Left ventricle myocardium inferior (tissue), 1 donor: ENCODE measurements around the gene MACO1. TPM values are rescaled to one million over a fixed set of nuclear protein-coding genes. Genes with fewer than 3 reads are reported as not detected.

Source experiments
- DNase-seq: peaks from one replicate; pipeline ENCODE4 v3.0.0-alpha.2; 2020
- H3K27ac ChIP-seq: fragments of 200-600 bp; replicated peaks from 2 replicates; pipeline ENCODE4 v1.8.0; 2021
- H3K27me3 ChIP-seq: fragments of 200-600 bp; 2 replicates; pipeline ENCODE4 v1.8.0; 2021; ENCODE audit warnings: low read depth
- H3K36me3 ChIP-seq: fragments of 200-600 bp; 2 replicates; pipeline ENCODE4 v1.8.0; 2021
- H3K4me1 ChIP-seq: fragments of 200-600 bp; 2 replicates; pipeline ENCODE4 v1.8.0; 2021
- H3K4me3 ChIP-seq: fragments of 200-600 bp; 2 replicates; pipeline ENCODE4 v1.8.0; 2021; ENCODE audit warnings: mild to moderate bottlenecking, moderate library complexity
- H3K9me3 ChIP-seq: fragments of 200-600 bp; replicated peaks from 2 replicates; pipeline ENCODE4 v1.8.0; 2021
- intact Hi-C: fragments of 100-400 bp; cut with micrococcal nuclease; formaldehyde crosslinking; loops from one replicate; pipeline ENCODE4 v1.11.0; 2022
- total RNA-seq: library from RNA; stranded (reverse); fragmentation: NEBNext Ultra II Directional; extraction: Animal tissue kit (Norgen Biotek cat#: 25700); gene quantifications from one replicate; pipeline ENCODE4 v1.2.1, GENCODE V29; 2021
- TF ChIP-seq, protein P1 (sequence below): fragments of 200-600 bp; IDR thresholded peaks from 2 replicates; pipeline ENCODE4 v1.8.0; 2021; ENCODE audit warnings: antibody characterized with exemption, mild to moderate bottlenecking, borderline replicate concordance
- donor health status: DM: no; HTN: yes; CAD: no; lungs with severe emphysema.

Gene MACO1
- total RNA-seq, 1 donor from 2014 or later, result 12.9 TPM

DNA sequence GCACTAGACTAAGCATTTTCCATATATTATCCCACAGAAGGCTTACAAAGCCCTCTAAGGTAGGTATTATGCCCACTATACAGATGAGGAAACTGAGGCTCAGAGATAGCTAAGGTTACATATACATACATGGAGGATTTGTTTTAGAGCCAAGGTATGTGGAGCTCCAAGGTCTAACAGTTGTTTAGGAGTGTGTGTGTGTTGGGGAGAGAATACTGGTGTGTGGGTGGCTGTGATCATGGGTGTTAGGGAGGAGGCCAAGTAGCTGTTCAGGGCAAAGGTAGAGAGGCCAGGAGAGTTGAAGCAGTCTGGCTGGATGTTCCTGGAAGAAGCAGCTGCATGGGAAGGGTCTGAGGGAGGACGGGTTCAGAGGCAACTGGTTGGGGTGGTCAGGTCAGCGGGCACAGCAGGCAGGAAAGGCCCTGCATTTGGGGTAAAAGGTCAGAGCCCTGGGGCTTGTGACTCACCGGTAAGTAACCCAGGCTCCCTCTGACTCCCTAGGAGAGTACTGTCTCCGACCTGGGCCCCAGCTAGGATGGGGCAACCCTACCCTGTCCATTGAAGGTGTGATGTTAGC, 107.6 kb downstream of the MACO1 start:
- intact Hi-C loops, result no loop called here
- Histone ChIP-seq H3K27me3 (no peaks in the 10 kb centered on the region), H3K4me1 (peaks cover 3% of the 10 kb centered on the region), H3K4me3 (no peak overlapping the region), H3K27ac (no peak overlapping the region), H3K9me3 (no peaks in the 10 kb centered on the region), H3K36me3 (no peaks in the 10 kb centered on the region)
- DNase-seq, result no peak
- TF ChIP-seq, protein P1, sequence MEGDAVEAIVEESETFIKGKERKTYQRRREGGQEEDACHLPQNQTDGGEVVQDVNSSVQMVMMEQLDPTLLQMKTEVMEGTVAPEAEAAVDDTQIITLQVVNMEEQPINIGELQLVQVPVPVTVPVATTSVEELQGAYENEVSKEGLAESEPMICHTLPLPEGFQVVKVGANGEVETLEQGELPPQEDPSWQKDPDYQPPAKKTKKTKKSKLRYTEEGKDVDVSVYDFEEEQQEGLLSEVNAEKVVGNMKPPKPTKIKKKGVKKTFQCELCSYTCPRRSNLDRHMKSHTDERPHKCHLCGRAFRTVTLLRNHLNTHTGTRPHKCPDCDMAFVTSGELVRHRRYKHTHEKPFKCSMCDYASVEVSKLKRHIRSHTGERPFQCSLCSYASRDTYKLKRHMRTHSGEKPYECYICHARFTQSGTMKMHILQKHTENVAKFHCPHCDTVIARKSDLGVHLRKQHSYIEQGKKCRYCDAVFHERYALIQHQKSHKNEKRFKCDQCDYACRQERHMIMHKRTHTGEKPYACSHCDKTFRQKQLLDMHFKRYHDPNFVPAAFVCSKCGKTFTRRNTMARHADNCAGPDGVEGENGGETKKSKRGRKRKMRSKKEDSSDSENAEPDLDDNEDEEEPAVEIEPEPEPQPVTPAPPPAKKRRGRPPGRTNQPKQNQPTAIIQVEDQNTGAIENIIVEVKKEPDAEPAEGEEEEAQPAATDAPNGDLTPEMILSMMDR, result no peak

DNA sequence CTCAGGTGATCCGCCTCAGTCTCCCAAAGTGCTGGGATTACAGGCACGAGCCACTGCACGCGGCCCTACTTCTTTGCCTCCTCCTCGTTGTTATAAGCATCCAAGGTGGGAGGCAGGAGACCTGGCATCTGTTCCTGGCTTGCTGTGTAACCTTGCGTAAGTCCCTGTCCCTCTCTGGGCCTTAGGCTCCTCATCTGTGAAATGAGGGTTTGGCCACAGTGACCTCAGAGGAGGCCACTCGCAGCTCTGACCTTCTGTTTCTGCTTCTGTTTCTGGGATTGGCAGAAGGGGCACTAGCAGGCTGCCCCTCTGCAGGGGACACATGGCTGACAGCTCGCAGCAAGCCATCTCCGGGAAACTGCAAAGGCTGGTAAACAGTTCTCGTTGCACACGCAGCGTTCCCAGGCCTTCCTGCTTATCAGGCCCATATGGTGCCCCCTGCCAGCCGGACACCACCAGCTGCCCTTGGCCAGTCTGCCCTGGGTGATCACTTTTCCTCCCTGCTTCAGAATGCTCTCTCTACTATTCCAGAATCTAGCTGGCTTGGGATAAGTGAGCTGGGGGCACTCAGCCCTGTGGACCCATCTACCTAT, 110.1 kb downstream of the MACO1 start:
- H3K36me3 ChIP-seq, result no peaks in the 10 kb centered on the region
- TF ChIP-seq, protein P1, result no peak
- H3K27me3 ChIP-seq, result no peaks in the 10 kb centered on the region
- no peak overlapping the region for H3K4me3 ChIP-seq
- no peak overlapping the region for H3K27ac ChIP-seq
- peaks cover 26% of the 10 kb centered on the region for H3K4me1 ChIP-seq
- no peaks in the 10 kb centered on the region for H3K9me3 ChIP-seq
- no peak for DNase-seq
- intact Hi-C loops, result no loop called here

DNA sequence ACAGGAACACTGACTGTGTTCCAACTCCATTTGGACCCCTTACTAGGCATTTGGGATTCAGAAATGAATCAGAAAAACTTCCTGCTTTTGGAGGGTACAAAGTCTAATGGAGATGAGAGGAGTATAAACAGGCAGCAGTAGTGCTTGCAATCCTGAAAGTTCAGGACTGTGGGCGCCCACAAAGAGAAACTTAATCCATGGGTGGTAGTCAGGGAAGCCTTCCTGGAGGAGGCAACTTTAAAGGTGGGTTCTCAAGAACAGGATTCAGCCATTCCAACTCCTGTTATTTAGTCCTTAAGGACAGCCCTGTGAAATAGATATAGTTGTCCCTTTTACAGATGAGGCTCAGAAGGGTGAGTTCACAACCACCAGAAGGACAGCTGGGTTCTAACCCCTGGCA, 110.7 kb downstream of the MACO1 start:
- no peak overlapping the region for H3K27ac ChIP-seq
- intact Hi-C loops, result no loop called here
- H3K9me3 ChIP-seq, result no peaks in the 10 kb centered on the region
- no peaks in the 10 kb centered on the region for H3K27me3 ChIP-seq
- TF ChIP-seq, protein P1, result no peak
- no peaks in the 10 kb centered on the region for H3K36me3 ChIP-seq
- H3K4me1 ChIP-seq, result peaks cover 32% of the 10 kb centered on the region
- DNase-seq, result no peak
- no peak overlapping the region for H3K4me3 ChIP-seq

DNA sequence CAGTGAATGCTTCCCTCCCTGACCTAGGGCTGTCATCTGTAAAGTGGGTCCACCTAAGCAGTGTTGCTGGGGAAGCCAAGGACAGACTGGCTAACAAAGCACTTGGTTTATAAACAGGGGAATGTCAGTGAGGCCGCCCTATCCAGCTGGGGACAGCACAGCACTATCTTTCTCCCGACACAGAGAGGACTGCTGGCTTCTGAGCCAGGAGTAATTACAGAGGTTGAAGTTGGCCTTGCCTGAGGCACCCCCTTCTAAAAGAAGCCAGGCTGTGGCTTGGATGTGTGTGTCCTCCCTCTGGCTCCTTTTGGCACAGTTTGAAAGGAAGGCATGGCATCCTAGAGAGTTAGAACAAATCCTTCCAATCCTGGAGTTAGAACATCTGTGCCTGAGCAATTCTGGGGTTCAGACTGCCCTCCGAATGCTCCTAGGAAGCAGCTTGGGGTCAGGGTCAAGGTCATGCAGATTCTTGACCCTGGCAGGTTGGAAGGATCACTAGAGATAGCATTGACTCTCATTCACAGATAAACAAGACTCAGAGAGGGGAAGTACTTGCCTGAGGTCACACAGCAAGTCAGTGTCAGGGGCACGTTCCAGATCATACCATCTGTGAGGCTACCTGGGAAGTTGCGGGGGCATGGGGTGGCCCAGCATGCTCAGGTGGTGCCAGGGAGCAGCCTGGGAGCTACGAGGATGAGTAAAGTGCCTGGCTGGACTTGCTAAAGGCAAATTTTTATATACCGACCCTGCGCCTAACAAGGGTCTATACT, 111.4 kb downstream of the MACO1 start:
- TF ChIP-seq, protein P1, result no peak
- intact Hi-C loops, result no loop called here
- no peak for DNase-seq
- H3K27me3 ChIP-seq, result no peaks in the 10 kb centered on the region
- H3K4me1 ChIP-seq, result peaks cover 36% of the 10 kb centered on the region
- no peaks in the 10 kb centered on the region for H3K36me3 ChIP-seq
- no peak overlapping the region for H3K4me3 ChIP-seq
- no peaks in the 10 kb centered on the region for H3K9me3 ChIP-seq
- no peak overlapping the region for H3K27ac ChIP-seq

DNA sequence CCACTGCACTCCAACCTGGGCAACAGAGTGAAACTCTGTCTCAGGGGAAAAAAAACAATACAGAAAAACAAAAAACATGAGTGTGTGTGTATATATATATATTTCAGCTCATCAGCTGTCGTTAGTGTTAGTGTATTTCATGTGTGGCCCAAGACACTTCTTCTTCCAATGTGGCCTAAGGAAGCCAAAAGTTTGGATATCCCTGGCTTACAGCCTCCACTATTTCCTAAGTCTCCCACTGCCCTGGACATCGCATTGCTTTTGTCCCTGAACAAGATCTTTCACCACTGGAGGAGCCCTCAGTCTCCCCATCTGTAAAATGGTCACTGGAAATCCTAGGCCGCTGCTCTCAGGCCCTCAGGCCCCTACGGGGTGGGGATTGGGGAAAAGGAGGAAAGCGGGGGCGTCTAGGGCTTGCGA, 112.3 kb downstream of the MACO1 start:
- Histone ChIP-seq H3K9me3 (no peaks in the 10 kb centered on the region), H3K36me3 (no peaks in the 10 kb centered on the region), H3K27ac (peak overlapping the region; percentile 93), H3K27me3 (no peaks in the 10 kb centered on the region), H3K4me1 (peaks cover 41% of the 10 kb centered on the region), H3K4me3 (peak overlapping the region; percentile 99)
- DNase-seq, result no peak
- TF ChIP-seq, protein P1, result no peak
- intact Hi-C loops, result no loop called here
